H1 (cell line): ENCODE data around the gene ILK. TPM values are rescaled to one million over a fixed set of nuclear protein-coding genes. Genes with fewer than 3 reads are reported as not detected.

ENCODE experiments used
- CTCF ChIA-PET: fragments of 300-600 bp; sonication (Branson Sonifier 250); formaldehyde crosslinking; loops from one replicate; lab custom pipeline; 2021; ENCODE audit not compliant: partially characterized antibody; lab: Charles Lee
- POLR2A ChIA-PET: fragments of 300-600 bp; sonication (Branson Sonifier 250); formaldehyde crosslinking; loops from one replicate; lab custom pipeline; 2021; ENCODE audit warnings: inconsistent platforms; ENCODE audit not compliant: partially characterized antibody; lab: Charles Lee
- DNase-seq, 2 experiments: peaks; one replicate each; pipeline versions ENCODE4 v3.0.0 to v3.0.0-alpha.2; 2010 to 2022; ENCODE audit warnings: low spot score in 2 of 2, low read depth in 1 of 2, mixed read lengths in 1 of 2
- FAIRE-seq: peaks from 2 replicates; lab custom pipeline; 2011; peaks lifted over from hg19 to GRCh38; lab: Jason Lieb, UNC
- H2AFZ ChIP-seq: 2 replicates; pipeline ENCODE4 v1.8.1; 2012; ENCODE audit warnings: low read length, inconsistent platforms
- H2AK5ac ChIP-seq: 2 replicates; pipeline ENCODE4 v1.6.1; 2013; ENCODE audit warnings: low read depth, low read length
- H2BK120ac ChIP-seq: replicated peaks from 2 replicates; pipeline ENCODE3; 2013; ENCODE audit warnings: low read depth, low read length, inconsistent platforms
- H2BK12ac ChIP-seq: 2 replicates; pipeline ENCODE4 v1.6.1; 2013; ENCODE audit warnings: low read depth, low read length
- H2BK15ac ChIP-seq: 2 replicates; pipeline ENCODE4 v1.6.1; 2013; ENCODE audit warnings: low read length
- H2BK20ac ChIP-seq: 2 replicates; pipeline ENCODE4 v1.6.1; 2013; ENCODE audit warnings: low read length
- H2BK5ac ChIP-seq: 2 replicates; pipeline ENCODE4 v1.6.1; 2013; ENCODE audit warnings: low read depth, low read length
- H3K14ac ChIP-seq: 2 replicates; pipeline ENCODE4 v1.6.1; 2013; ENCODE audit warnings: inconsistent platforms; ENCODE audit not compliant: insufficient read length
- H3K18ac ChIP-seq: 2 replicates; pipeline ENCODE4 v1.6.1; 2013; ENCODE audit warnings: low read length; ENCODE audit errors: extremely low read depth
- H3K23ac ChIP-seq: 2 replicates; pipeline ENCODE4 v1.6.1; 2013; ENCODE audit warnings: inconsistent platforms; ENCODE audit not compliant: insufficient read length
- H3K23me2 ChIP-seq: 2 replicates; pipeline ENCODE4 v1.6.1; 2013; ENCODE audit warnings: low read depth, low read length
- H3K27ac ChIP-seq: 2 replicates; pipeline ENCODE4 v1.6.1; 2011; ENCODE audit warnings: low read depth, low read length, inconsistent platforms
- H3K27me3 ChIP-seq, 4 experiments: replicated peaks in 1 of 4; 1 replicate in 1 of 4; 2 replicates in 3 of 4; pipeline versions ENCODE4 v1.6.1 to v1.8.1; 2011 to 2013; ENCODE audit warnings: low read length in 3 of 4, mild to moderate bottlenecking in 3 of 4, inconsistent platforms in 2 of 4, mixed read lengths in 2 of 4, moderate library complexity in 1 of 4; ENCODE audit not compliant: control insufficient read depth in 3 of 4, insufficient read depth in 3 of 4; ENCODE audit errors: extremely low read depth in 1 of 4
- H3K36me3 ChIP-seq, 4 experiments: 2 replicates each; pipeline versions ENCODE4 v1.6.1 to v1.8.1; 2011 to 2013; ENCODE audit warnings: mild to moderate bottlenecking in 4 of 4, low read length in 3 of 4, moderate library complexity in 2 of 4, control low read depth in 1 of 4, inconsistent platforms in 1 of 4; ENCODE audit not compliant: insufficient read depth in 4 of 4, control insufficient read depth in 2 of 4
- H3K4ac ChIP-seq: replicated peaks from 2 replicates; pipeline ENCODE3; 2013; ENCODE audit warnings: low read length, low read depth, mixed read lengths, inconsistent platforms; ENCODE audit not compliant: insufficient read length
- H3K4me1 ChIP-seq, 4 experiments: replicated peaks in 1 of 4; 1 replicate in 1 of 4; 2 replicates in 3 of 4; pipeline versions ENCODE4 v1.6.1 to v1.8.1; 2011 to 2013; ENCODE audit warnings: low read length in 3 of 4, inconsistent platforms in 2 of 4, mixed read lengths in 1 of 4; ENCODE audit not compliant: insufficient read depth in 4 of 4, control insufficient read depth in 3 of 4
- H3K4me2 ChIP-seq, 2 experiments: 2 replicates each; pipeline versions ENCODE4 v1.6.1 to v1.8.1; 2011 to 2013; ENCODE audit warnings: low read depth in 2 of 2, low read length in 2 of 2, control low read depth in 1 of 2, inconsistent platforms in 1 of 2, mild to moderate bottlenecking in 1 of 2; ENCODE audit not compliant: insufficient read depth in 1 of 2
- H3K4me3 ChIP-seq, 4 experiments: fragments of 200-600, 300-600 bp in 1 of 4; sonication (generic), shearing (Covaris generic), sonication (Bioruptor Twin) in 1 of 4; 2 replicates each; pipeline versions ENCODE4 v1.5.1 to v1.8.1; 2011 to 2016; ENCODE audit warnings: low read length in 4 of 4, low read depth in 3 of 4, control low read depth in 2 of 4, inconsistent platforms in 2 of 4, mild to moderate bottlenecking in 2 of 4, mixed read lengths in 1 of 4, moderate library complexity in 1 of 4; ENCODE audit not compliant: insufficient read depth in 2 of 4; ENCODE audit errors: extremely low read depth in 1 of 4
- H3K56ac ChIP-seq: replicated peaks from 2 replicates; pipeline ENCODE3; 2013; ENCODE audit warnings: low read depth, mild to moderate bottlenecking, mixed read lengths, low read length, inconsistent platforms; ENCODE audit not compliant: insufficient read length
- H3K79me1 ChIP-seq: 2 replicates; pipeline ENCODE4 v1.6.1; 2013; ENCODE audit warnings: low read depth, low read length, control low read depth
- H3K79me2 ChIP-seq, 2 experiments: 2 replicates each; pipeline versions ENCODE4 v1.6.1 to v1.8.1; 2012 to 2013; ENCODE audit warnings: low read length in 2 of 2, mild to moderate bottlenecking in 2 of 2, inconsistent platforms in 1 of 2; ENCODE audit not compliant: insufficient read depth in 2 of 2, control insufficient read depth in 1 of 2
- H3K9ac ChIP-seq, 4 experiments: replicated peaks in 1 of 4; 1 replicate in 1 of 4; 2 replicates in 3 of 4; pipeline versions ENCODE4 v1.6.1 to v1.8.1; 2011 to 2013; ENCODE audit warnings: low read depth in 3 of 4, low read length in 3 of 4, control low read depth in 2 of 4, mild to moderate bottlenecking in 2 of 4, moderate library complexity in 2 of 4, inconsistent platforms in 1 of 4; ENCODE audit errors: extremely low read depth in 1 of 4
- H3K9me3 ChIP-seq, 2 experiments: 2 replicates each; pipeline versions ENCODE4 v1.6.1 to v1.8.1; 2012 to 2013; ENCODE audit warnings: mild to moderate bottlenecking in 2 of 2, moderate library complexity in 2 of 2, control low read depth in 1 of 2, inconsistent platforms in 1 of 2, low read depth in 1 of 2, low read length in 1 of 2, mixed read lengths in 1 of 2; ENCODE audit not compliant: insufficient read depth in 2 of 2
- H4K20me1 ChIP-seq, 2 experiments: replicated peaks in 1 of 2; 2 replicates each; pipeline versions ENCODE3 to v1.8.1; 2011 to 2013; ENCODE audit warnings: inconsistent platforms in 2 of 2, low read length in 2 of 2, mild to moderate bottlenecking in 1 of 2; ENCODE audit not compliant: insufficient read depth in 2 of 2, control insufficient read depth in 1 of 2
- H4K5ac ChIP-seq: 2 replicates; pipeline ENCODE4 v1.6.1; 2013; ENCODE audit warnings: low read length, low read depth, mixed read lengths, inconsistent platforms; ENCODE audit not compliant: insufficient read length
- H4K8ac ChIP-seq: 2 replicates; pipeline ENCODE4 v1.8.0; 2013; ENCODE audit warnings: mild to moderate bottlenecking, moderate library complexity, low read length, inconsistent platforms; ENCODE audit not compliant: insufficient read depth; ENCODE audit errors: extremely low read depth
- H4K91ac ChIP-seq: replicated peaks from 2 replicates; pipeline ENCODE3; 2013; ENCODE audit warnings: low read length, mixed read lengths, inconsistent platforms; ENCODE audit not compliant: insufficient read length
- ASH2L ChIP-seq: fragments of 200-600, 300-600 bp; sonication (generic); IDR thresholded peaks from one replicate; pipeline ENCODE4 v1.7.1; 2017; ENCODE audit warnings: low read length
- SP1 ChIP-seq: IDR thresholded peaks from 2 replicates; pipeline ENCODE4 v1.6.1; 2011; ENCODE audit warnings: low read depth, low read length
- SRF ChIP-seq: IDR thresholded peaks from 2 replicates; pipeline ENCODE4 v1.6.1; 2011; ENCODE audit warnings: mild to moderate bottlenecking, low read depth, low read length, moderate library complexity
- SUZ12 ChIP-seq: fragments of 200-600 bp; sonication (generic); IDR thresholded peaks from 2 replicates; pipeline ENCODE4 v1.6.1; 2012; ENCODE audit warnings: mild to moderate bottlenecking, inconsistent platforms, low read length, moderate library complexity, mixed read lengths
- WGBS, 2 experiments: shearing (Covaris generic) in 1 of 2; methylation state at CpG; one replicate each; pipeline versions ENCODE4 v1.1.6 to v1.1.7; 2013 to 2015; ENCODE audit warnings: low lambda C conversion rate in 2 of 2, mixed read lengths in 2 of 2, inconsistent platforms in 1 of 2, low coverage in 1 of 2, missing lambda C conversion rate in 1 of 2; ENCODE audit not compliant: insufficient replicate concordance in 2 of 2, insufficient coverage in 1 of 2, insufficient read length in 1 of 2; ENCODE audit errors: extremely low coverage in 1 of 2, missing lambda C conversion rate in 1 of 2; 5-methylcytosine and 5-hydroxymethylcytosine counted together
- polyA plus RNA-seq, 7 experiments: library from polyadenylated mRNA; depleted of rRNA in 3 of 7; stranded (reverse) in 5 of 7; unstranded in 2 of 7; fragments of >200 nt in 5 of 7; fragments of 200-250 nt in 2 of 7; gene quantifications; 1 replicate in 5 of 7; 2 replicates in 1 of 7; 4 replicates in 1 of 7; pipeline versions ENCODE4 v1.2.1 to v1.2.3, GENCODE V29; 2011 to 2013; ENCODE audit warnings: missing spikeins in 2 of 7, mixed read lengths in 2 of 7
- total RNA-seq: library from RNA; stranded (reverse); fragmentation: NEBNext Ultra II Directional; extraction: Animal tissue kit (Norgen Biotek cat#: 25700); gene quantifications from 2 replicates; pipeline ENCODE4 v1.2.1, GENCODE V29; 2021
- TF ChIP-seq, protein P1 (sequence below): IDR thresholded peaks from 2 replicates; pipeline ENCODE4 v1.6.1; 2011; ENCODE audit warnings: low read depth, mild to moderate bottlenecking, low read length; ENCODE audit not compliant: insufficient read depth

ILK gene
- total and polyA plus RNA-seq, 2 of the 8 experiments (the other 6 are each of a cell fraction or from before 2014, with no cell fraction given), result 91.4 to 132 TPM

- H3K79me1 ChIP-seq, result no peaks in the 10 kb centered on the region
- no peak overlapping the region for H4K91ac ChIP-seq
- no peak overlapping the region for H3K9ac ChIP-seq
- no peaks in the 10 kb centered on the region for H3K27me3 ChIP-seq
- H2BK15ac ChIP-seq, result no peak overlapping the region
- no peak overlapping the region for H2BK20ac ChIP-seq
- H4K5ac ChIP-seq, result no peak overlapping the region
- H3K36me3 ChIP-seq, result no peaks in the 10 kb centered on the region
- TF ChIP-seq SRF (no peak), ASH2L (no peak), SUZ12 (no peak), SP1 (no peak)
- TF ChIP-seq, protein P1, sequence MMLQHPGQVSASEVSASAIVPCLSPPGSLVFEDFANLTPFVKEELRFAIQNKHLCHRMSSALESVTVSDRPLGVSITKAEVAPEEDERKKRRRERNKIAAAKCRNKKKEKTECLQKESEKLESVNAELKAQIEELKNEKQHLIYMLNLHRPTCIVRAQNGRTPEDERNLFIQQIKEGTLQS, result no peak
- DNase-seq (no peak), FAIRE-seq (no peak)
- H3K18ac ChIP-seq, result no peak overlapping the region
- WGBS, 2 experiments, result 90 to 100% methylated on average over 1 to 5 of the region's 5 CpGs
- H4K20me1 ChIP-seq, result no peaks in the 10 kb centered on the region
- H3K23ac ChIP-seq, result no peak overlapping the region
- no peak overlapping the region for H2BK5ac ChIP-seq
- no peak overlapping the region for H2BK120ac ChIP-seq
- H2AFZ ChIP-seq, result no peak overlapping the region
- H3K23me2 ChIP-seq, result no peaks in the 10 kb centered on the region; the same call in 1 of the 2 replicates
- no peak overlapping the region for H4K8ac ChIP-seq
- CTCF ChIA-PET, result interaction anchor here (1.2 to 6.6 kb wide), 15 partner anchors 9 to 135 kb away, joined by 3 to 63 read pairs (median 10); partner anchors contain the start of genes ILK and RRP8
- H3K27ac ChIP-seq, result no peak overlapping the region
- no peak overlapping the region for H2AK5ac ChIP-seq
- H3K4me1 ChIP-seq, result peaks cover 0 to 4% (median 2%) of the 10 kb centered on the region in 4 experiments; a peak in 5 of 7 replicates
- H3K56ac ChIP-seq, result no peak overlapping the region
- no peaks in the 10 kb centered on the region for H3K9me3 ChIP-seq
- POLR2A ChIA-PET, result interaction anchor here (1.2 to 3.3 kb wide), 5 partner anchors 11 to 42 kb away, joined by 3 to 14 read pairs (median 4); partner anchors contain the start of genes ILK, RRP8 and TAF10
- no peaks in the 10 kb centered on the region for H3K79me2 ChIP-seq
- no peak overlapping the region for H2BK12ac ChIP-seq
- no peak overlapping the region for H3K4ac ChIP-seq
- H3K4me3 ChIP-seq, result no peak overlapping the region
- H3K4me2 ChIP-seq, result no peak overlapping the region
- no peak overlapping the region for H3K14ac ChIP-seq
These were observed 33.9 kb upstream of the ILK start for GRCh38 chr11:6569706-6570105.
